T-helper 9 cell (primary cell): Measurements from ENCODE around the gene OR8G5.
"Not testable (repeated sequence)": the region's sequence is repeated elsewhere in the genome, so short reads cannot be mapped to it uniquely, and the experiment has no call there.

ENCODE experiments used
- DNase-seq: peaks from one replicate; pipeline ENCODE4 v3.0.0-alpha.2; 2020
- total RNA-seq, 2 donors: gene quantifications; one replicate each; lab custom pipeline; 2026; lab: John Stamatoyannopoulos, UW

OR8G5 gene, protein sequence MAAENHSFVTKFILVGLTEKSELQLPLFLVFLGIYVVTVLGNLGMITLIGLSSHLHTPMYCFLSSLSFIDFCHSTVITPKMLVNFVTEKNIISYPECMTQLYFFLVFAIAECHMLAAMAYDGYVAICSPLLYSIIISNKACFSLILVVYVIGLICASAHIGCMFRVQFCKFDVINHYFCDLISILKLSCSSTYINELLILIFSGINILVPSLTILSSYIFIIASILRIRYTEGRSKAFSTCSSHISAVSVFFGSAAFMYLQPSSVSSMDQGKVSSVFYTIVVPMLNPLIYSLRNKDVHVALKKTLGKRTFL
- 0 reads per million in 2 donors for total RNA-seq

DNA sequence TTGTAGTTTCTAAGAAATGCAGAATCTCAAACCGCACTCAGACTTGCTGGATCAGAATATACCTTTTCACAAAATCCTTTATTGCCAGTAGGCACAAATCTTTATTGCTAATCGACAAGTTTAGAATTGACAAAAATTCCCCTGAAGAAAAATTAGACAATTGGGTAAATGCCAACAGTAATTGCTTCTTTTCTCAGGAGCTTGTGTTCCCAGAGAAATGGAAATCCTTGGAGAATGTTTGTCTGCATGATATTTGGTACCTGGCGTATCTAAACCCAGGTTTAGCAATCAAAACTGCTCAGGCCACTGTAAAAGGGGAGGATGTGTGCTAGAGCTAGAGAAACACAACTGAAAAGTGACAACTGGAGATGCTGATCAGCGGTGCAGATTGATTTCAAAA, at the start of gene OR8G5:
Gene OR8G5 (plus strand): TSS at position 301 of the 400 bp plus-strand sequence. CDS start 8,556 bp downstream, outside the sequence.
- DNase-seq, result no peak

DNA sequence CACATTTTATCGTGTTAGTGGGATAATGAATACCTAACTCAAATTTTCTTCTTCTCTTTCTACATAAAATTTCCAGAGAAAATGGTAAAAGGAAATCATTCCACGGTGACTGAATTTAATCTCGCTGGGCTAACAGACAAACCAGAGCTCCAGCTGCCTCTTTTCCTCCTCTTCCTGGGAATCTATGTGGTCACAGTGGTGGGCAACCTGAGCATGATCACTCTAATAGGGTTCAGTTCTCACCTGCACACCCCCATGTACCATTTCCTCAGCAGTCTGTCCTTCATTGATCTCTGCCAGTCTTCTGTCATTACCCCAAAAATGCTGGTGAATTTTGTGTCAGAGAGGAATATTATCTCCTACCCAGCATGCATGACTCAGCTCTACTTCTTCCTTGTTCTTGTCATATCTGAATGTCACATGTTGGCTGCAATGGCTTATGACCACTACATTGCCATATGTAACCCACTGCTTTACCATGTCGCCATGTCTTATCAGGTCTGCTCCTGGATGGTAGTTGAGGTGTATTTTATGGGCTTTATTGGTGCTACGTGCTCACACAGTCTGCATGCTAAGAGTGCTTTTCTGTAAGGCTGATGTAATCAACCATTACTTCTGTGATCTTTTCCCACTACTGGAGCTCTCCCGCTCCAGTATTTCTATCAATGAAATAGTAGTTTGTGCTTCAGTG, 48.9 kb upstream of the OR8G5 start:
- DNase-seq, result no peak

DNA sequence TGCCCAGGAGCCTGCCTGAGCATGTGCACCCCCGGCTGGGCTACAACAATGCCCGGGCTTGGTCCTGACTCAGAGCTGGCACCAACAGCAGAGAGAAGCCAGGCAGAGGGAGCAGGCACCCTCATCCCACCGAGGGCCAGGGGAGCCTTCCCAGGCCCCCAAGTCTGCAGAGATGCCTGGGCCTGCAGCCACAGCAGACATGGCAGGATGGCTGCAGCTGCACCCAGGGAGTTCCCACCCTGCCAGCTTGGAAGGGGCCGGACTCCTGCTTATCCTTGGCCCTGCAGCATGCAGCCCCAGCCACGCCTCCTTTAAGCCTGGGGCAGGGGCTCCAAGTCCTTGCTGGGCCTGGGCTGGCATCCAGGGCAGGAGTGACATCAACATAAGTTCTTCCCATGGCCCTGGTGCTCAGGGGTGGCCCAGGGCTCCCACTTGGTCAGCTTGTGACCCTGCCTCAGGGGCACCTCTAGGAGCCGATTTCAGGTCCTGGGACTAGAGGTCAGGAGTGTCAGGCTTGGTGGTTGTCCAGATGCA, 46.3 kb upstream of the OR8G5 start:
- DNase-seq, result no peak

DNA sequence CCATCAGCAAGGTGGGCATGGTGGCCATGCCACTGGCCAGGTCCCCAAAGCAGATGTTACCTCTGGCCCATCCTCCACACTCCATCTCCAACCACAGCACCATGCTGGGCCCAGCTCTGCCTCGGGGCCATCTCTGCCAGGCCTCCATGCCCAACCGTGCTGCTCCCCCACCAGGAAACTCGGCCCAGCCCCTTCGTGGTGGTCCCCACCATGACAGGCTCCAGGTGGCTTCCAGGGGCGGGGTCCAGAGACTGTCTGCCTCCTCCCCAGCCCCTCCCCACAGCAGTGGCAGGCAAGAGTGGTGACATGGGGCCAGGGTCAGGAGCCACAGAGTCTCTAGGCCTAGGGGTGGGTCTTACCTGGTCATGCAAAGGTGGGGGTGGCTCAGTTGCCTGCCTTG, 45.8 kb upstream of the OR8G5 start:
- no peak for DNase-seq

DNA sequence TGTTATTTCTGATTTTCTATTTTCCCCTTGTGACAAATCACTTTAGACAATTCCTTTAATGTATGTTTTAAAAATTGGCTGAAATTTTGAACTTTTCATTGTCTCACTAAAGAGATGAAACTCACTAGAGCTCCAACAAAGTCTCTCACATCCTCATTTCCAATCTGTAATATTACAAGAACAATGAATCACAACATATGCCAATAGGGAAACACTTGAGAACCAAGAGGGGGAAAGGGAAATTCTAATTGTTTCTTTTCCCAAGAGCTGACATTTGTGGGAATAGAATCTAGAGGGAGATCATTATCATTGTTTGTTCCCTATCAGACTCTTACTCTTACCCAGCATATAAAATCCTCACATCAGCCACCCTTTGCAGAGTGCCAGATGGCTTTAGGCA, 44.9 kb upstream of the OR8G5 start:
- DNase-seq, result no peak

DNA sequence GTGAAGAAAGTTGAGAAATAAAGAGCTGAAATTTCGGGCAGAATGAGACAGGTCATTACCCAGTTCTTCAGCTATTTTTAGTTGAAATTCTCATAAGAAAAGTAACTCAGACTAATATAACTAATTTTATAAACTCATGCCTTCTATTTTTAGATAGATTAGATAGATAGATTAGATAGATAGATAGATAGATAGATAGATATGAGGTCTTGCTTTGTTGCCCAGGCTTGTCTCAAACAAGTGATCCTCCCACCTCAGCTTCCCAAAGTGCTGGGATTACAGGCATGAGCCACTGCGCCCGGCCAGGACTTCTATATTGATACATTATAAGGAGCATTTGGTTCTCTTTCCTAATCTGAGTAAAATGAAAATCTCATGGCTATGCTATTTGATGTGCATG, 42.1 kb upstream of the OR8G5 start:
- no peak for DNase-seq

DNA sequence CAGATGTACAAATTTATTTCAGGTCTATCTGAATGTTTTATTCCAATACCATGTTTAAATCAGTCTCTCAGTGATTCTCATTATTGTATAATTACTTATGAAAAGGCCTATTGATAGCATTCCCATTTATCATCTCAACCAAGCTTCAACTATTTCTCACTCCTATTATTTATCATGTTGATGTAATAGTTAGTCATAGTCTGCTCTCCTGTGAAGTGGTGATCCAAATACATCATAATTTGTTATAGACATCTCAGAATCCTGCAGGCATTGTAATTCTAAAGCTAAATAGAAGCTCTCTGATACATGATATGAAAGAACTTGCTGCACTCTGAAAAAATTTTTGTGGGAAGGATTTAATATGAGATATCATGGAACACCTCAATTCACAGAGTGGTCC, 37.0 kb upstream of the OR8G5 start:
- DNase-seq, result no peak

DNA sequence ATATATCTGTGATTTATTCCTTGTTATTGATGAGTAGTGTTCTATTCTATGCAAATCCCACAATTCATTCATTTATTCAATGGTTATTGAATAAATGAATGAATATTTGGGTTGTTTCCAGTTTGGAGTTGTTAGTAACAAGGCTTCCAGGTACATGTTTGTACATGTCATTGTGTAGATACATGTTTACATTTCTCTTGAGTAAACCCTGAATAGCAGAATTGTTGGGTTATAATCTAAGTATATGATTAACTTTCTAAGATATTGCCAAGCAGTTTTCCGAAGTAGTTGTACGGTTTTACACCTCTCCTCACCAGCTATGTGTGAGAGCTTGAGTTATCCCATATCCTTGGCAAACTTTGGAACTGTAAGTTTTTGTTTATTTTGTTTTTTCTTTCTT, 33.8 kb upstream of the OR8G5 start:
- DNase-seq, result no peak

DNA sequence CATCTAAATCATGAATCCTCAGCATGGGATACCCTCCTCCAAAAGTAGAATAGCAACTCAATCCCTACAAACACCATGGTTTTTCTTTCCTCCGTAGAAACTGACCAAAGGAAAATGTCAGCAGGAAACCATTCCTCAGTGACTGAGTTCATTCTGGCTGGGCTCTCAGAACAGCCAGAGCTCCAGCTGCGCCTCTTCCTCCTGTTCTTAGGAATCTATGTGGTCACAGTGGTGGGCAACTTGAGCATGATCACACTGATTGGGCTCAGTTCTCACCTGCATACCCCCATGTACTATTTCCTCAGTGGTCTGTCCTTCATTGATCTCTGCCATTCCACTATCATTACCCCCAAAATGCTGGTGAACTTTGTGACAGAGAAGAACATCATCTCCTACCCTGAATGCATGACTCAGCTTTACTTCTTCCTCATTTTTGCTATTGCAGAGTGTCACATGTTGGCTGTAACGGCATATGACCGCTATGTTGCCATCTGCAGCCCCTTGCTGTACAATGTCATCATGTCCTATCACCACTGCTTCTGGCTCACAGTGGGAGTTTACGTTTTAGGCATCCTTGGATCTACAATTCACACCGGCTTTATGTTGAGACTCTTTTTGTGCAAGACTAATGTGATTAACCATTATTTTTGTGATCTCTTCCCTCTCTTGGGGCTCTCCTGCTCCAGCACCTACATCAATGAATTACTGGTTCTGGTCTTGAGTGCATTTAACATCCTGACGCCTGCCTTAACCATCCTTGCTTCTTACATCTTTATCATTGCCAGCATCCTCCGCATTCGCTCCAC, 31.4 kb upstream of the OR8G5 start:
- DNase-seq, result not testable (repeated sequence)

DNA sequence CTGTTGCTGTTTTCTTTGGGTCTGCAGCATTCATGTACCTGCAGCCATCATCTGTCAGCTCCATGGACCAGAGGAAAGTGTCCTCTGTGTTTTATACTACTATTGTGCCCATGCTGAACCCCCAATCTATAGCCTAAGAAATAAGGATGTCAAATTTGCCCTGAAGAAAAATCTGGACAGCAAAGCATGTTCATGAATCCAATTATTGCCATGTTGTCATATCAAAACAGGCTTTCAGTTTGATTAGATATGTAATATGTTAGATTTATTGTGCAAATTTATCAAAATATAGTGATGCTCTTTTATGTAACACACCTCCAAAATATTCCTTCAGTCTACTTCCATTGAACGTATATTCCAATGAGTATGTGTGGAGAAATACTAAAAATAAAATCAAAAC, 30.7 kb upstream of the OR8G5 start:
- no peak for DNase-seq

DNA sequence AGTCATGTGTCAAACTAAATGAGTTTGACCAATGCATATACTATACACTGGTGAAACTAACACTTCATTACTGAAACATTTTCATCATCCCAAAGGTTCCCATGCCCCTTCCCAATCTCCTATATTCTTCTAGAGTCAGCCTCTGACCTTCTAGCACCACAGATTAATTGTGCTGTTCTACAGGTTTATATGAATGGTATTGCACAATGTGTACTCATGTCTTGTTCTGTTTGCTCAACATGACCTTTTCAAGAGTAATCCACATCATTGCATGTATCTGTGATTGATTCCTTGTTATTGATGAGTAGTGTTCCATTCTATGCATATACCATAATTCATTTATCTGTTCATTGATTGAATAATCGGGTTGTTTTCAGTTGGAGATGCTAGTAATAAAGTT, 22.8 kb upstream of the OR8G5 start:
- no peak for DNase-seq

DNA sequence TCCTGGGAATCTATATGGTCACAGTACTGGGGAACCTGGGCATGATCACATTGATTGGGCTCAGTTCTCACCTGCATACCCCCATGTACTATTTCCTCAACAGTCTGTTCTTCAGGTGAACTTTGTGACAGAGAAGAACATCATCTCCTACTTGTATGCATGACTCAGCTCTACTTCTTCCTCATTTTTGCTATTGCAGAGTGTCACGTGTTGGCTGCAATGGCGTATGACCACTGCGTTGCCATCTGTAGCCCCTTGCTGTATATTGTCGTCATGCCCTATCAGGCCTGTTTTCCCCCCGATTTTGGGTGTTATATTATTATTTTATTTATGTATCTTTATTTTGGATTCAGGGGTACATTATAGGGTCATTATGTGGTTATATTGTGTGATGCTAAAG, 17.7 kb upstream of the OR8G5 start:
- no peak for DNase-seq

DNA sequence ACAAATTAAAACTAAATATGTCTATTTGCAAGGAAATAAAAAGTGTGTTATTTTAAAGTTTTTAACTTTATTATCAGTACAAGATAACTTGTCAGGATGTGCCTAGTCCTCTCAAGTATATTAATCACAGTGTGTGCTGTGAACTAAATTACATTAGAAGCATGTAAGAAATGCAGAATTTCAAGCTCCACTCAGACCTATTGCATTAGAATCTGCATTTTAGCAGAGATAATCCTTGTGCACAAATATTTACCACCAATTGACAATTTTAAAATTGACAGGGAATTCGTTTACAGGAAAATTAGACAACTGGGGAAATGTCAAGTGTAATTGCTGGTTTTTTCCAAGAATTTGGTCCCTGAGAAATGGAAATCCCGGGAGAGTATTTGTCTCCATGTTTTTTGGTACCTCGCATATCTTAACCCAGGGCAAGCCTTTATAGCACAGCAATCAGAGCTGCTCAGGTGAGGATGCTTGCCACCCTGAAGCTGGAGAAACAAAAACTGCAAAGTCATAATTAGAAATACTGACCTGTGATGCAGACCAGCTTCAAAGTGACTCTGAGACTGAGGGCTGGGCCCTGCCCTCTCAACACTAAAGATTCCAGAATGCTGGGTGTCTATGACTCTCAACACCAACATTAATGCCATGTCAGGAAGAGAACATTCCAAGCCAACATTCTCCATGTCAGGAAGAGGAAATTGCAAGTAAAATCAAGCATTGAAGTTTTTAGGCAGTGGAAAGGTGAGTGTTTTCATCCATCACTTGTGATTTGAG, 15.4 kb upstream of the OR8G5 start, which contains the start of gene OR8G1:
Gene OR8G1 (plus strand): TSS at position 475 of the 777 bp plus-strand sequence. CDS start 8,581 bp downstream, outside the sequence.
- DNase-seq, result no peak

DNA sequence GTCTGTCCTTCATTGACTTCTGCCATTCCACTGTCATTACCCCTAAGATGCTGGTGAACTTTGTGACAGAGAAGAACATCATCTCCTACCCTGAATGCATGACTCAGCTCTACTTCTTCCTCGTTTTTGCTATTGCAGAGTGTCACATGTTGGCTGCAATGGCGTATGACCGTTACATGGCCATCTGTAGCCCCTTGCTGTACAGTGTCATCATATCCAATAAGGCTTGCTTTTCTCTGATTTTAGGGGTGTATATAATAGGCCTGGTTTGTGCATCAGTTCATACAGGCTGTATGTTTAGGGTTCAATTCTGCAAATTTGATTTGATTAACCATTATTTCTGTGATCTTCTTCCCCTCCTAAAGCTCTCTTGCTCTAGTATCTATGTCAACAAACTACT, 6.3 kb upstream of the OR8G5 start:
- DNase-seq, result not testable (repeated sequence)

DNA sequence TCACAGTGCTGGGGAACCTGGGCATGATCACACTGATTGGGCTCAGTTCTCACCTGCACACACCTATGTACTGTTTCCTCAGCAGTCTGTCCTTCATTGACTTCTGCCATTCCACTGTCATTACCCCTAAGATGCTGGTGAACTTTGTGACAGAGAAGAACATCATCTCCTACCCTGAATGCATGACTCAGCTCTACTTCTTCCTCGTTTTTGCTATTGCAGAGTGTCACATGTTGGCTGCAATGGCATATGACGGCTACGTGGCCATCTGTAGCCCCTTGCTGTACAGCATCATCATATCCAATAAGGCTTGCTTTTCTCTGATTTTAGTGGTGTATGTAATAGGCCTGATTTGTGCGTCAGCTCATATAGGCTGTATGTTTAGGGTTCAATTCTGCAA, 8.9 kb downstream of the OR8G5 start:
- DNase-seq, result not testable (repeated sequence)

DNA sequence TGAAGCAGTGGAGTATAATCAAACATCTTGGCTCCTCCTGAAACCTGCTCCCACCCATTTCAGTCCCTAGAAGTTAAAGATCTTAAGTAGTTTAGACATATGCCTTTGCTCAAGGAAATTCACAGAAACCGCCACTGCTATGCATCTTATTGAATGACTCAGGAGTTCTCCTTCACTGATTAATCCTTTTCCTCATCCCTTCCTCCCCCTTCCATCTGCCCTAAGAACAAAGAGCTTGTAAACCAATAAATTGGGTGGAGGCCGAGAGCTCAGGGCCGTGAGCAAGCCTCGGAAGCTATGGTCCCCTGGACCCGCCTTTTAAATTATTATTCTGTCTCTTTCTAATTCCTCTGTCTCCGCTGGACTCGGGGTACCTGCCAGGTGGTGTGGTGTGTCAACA, 14.7 kb downstream of the OR8G5 start:
- not testable (repeated sequence) for DNase-seq

DNA sequence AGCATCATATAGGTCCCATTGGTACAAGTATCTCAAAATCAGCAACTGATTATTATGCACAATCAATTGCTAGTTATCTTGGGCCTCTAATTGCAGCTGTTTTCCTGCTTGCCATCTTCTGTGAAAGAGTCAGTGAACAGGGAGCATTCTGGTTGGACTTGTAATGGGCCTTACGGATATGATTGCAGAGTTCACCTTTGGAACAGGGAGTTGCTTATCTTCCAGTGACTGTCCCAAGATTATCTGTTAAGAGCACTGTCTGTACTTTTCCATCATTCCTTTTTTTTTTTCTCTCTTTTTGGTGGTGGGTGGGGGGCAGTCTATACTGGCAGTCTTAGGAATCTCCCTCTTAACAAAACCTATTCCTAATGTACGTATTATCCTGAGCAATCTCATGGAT, 17.8 kb downstream of the OR8G5 start:
- DNase-seq, result no peak

DNA sequence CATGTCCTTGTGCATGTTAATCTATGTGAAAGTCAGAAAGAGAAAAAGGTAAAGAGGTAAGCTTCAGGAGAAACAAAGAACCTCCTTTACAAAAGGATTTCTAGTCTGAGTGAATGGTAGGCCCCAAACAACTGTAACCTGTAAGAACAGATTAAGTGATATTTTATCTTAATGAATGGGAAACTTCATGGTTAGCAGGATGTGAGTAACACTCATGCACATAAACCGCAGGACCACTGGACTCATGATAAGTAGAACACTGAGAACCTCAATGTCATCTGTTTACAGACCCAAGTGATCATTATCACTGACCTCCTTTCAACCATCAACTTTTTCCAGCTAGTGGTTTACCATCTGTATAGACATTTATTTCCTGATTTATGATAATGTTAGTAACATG, 19.9 kb downstream of the OR8G5 start:
- DNase-seq, result no peak

DNA sequence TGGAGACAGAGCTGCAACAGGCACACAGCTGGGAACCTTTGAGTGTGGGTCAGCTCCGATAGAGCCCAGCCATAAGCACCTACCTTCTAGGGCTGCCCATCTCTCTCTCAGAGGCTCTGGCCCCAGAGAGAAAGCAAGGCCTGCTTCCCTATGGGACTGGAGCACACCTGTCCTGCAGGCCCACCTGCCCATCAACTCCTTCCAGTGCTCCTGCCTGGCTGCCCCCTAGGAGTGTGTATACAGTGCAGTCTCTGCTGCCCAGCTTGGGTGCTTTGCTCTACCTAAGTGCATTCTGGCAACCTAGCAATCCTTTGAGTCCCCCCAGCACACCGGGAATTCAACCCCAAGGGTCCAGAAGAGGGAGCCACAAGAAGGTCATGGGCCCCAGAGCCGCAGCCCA, 21.0 kb downstream of the OR8G5 start:
- DNase-seq, result no peak

DNA sequence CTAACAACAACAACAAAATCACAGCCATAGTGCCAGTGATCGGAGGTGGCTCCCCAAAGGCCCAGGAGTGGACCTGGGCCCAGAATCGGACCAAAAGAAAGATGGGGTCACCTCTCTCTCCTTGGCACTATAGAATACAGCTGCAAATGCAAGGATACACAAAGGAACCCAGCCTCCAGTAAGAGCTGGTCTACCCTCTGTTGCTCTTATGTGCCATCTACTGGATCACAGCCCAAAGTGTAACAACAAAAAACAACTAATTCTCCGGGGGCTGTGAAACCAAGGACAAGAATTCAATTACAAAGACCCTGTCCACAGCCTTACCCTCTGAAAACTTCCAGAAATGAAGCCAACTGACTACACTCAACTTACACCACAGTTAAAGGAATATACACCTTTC, 21.6 kb downstream of the OR8G5 start:
- DNase-seq, result no peak

DNA sequence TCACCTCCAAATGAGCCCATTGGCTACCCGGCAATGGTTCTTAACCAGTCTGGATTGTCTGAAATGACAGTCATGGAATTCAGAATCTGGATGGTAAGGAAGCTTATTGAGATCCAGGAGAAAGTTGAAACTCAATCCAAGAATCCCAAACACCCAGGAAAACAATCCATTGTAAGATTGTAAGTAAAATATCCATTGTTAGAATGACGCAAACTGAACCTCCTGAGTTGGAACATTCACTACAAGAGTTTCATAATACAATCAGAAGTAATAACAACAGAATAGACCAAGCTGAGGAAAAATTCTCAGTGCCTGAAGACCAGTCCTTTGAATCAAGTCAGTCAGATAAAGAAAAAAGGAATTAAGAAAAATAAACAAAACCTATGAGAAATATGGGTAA, 22.1 kb downstream of the OR8G5 start:
- DNase-seq, result no peak

DNA sequence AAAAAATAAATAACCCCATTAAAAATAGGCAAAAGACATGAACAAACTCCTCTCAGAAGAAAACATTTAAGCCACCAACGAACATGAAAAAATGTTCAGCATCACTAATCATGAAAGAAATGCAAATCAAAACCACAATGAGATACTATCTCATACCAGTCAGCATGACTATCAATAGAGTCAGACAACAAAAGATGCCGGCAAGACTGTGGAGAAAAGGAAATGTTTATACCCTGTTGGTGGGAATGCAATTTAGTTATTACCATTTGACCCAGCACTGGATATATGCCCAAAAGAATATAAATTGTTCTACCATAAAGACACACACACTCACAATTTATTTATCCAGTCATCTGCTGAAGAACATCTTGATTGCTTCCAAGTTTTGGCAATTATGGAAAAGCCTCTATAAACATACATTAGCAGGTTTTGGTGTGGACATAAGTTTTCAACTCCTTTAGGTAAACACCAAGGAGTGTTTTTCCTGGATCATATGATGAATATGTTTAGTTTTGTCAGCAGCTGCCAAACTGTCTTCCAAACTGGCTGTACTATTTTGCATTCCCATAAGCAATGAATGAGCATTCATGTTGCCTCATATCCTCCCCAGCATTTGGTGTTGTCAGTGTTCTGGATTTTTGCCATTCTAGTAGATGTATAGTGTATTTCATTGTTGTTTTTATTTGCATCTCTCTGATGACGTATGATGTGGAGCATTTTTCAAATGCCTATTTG, 29.6 kb downstream of the OR8G5 start:
- DNase-seq, result no peak
